Progenitor cell of endocrine pancreas (in vitro differentiated cells): ENCODE data around the gene GNG4. TPM values are rescaled to one million over a fixed set of nuclear protein-coding genes. Genes with fewer than 3 reads are reported as not detected.
A peak's percentile ranks its signal among the peaks of the same experiment; 100 is the strongest.

Source experiments
- DNase-seq: peaks from one replicate; pipeline ENCODE4 v3.0.0; 2021; ENCODE audit warnings: low spot score; ENCODE audit not compliant: unreplicated experiment
- H3K27ac Mint-ChIP-seq: 2 replicates; pipeline ENCODE4 v1.8.0; 2021; ENCODE audit warnings: mild to moderate bottlenecking, moderate library complexity, mixed read lengths
- H3K27me3 Mint-ChIP-seq: 2 replicates; pipeline ENCODE4 v1.8.0; 2021; ENCODE audit warnings: mixed read lengths
- H3K36me3 Mint-ChIP-seq: 2 replicates; pipeline ENCODE4 v1.8.0; 2022; ENCODE audit warnings: mixed read lengths; ENCODE audit not compliant: insufficient read depth
- H3K4me1 Mint-ChIP-seq: 2 replicates; pipeline ENCODE4 v1.8.0; 2021; ENCODE audit warnings: low read depth, mixed read lengths
- H3K4me3 Mint-ChIP-seq: 2 replicates; pipeline ENCODE4 v1.8.0; 2021; ENCODE audit warnings: low read depth, mild to moderate bottlenecking, moderate library complexity, mixed read lengths
- H3K9me3 Mint-ChIP-seq: 2 replicates; pipeline ENCODE4 v1.8.0; 2021; ENCODE audit warnings: low read depth, mixed read lengths
- CTCF ChIP-seq: fragments of 200-600 bp; sonication (generic); IDR thresholded peaks from one replicate; pipeline ENCODE4 v1.5.0; 2021; ENCODE audit warnings: antibody characterized with exemption, mild to moderate bottlenecking; ENCODE audit not compliant: unreplicated experiment
- total RNA-seq: library from RNA; stranded (reverse); gene quantifications from 2 replicates; pipeline ENCODE4 v1.2.1, GENCODE V29; 2021

The GNG4 gene
- total RNA-seq, 1 donor from 2014 or later = 26.7 TPM

- H3K36me3 Mint-ChIP-seq = no peaks in the 10 kb centered on the region
- no peak overlapping the region for H3K4me3 Mint-ChIP-seq
- no peaks in the 10 kb centered on the region for H3K9me3 Mint-ChIP-seq
- peaks cover 23% of the 10 kb centered on the region for H3K4me1 Mint-ChIP-seq
- no peak for DNase-seq
- peaks cover 34% of the 10 kb centered on the region for H3K27me3 Mint-ChIP-seq
- H3K27ac Mint-ChIP-seq = no peak overlapping the region
- TF ChIP-seq CTCF = no peak
Observed at GRCh38 chr1:235644693-235645305, 4.8 kb downstream of the GNG4 start.

- H3K9me3 Mint-ChIP-seq = no peaks in the 10 kb centered on the region
- peaks cover 34% of the 10 kb centered on the region for H3K27me3 Mint-ChIP-seq
- no peak overlapping the region for H3K27ac Mint-ChIP-seq
- DNase-seq = no peak
- H3K36me3 Mint-ChIP-seq = no peaks in the 10 kb centered on the region
- H3K4me3 Mint-ChIP-seq = no peak overlapping the region
- peaks cover 23% of the 10 kb centered on the region for H3K4me1 Mint-ChIP-seq
- TF ChIP-seq CTCF = no peak
Observed at GRCh38 chr1:235643837-235644692, 5.5 kb downstream of the GNG4 start.

GRCh38 chr1:235642943-235643371 lies 6.6 kb downstream of the GNG4 start:
- peak overlapping the region; percentile 20 for H3K27ac Mint-ChIP-seq
- TF ChIP-seq CTCF = no peak
- H3K36me3 Mint-ChIP-seq = no peaks in the 10 kb centered on the region
- no peak for DNase-seq
- H3K4me1 Mint-ChIP-seq = peaks cover 14% of the 10 kb centered on the region
- no peak overlapping the region for H3K4me3 Mint-ChIP-seq
- H3K27me3 Mint-ChIP-seq = peaks cover 23% of the 10 kb centered on the region
- no peaks in the 10 kb centered on the region for H3K9me3 Mint-ChIP-seq

- no peak for TF ChIP-seq CTCF
- H3K4me3 Mint-ChIP-seq = no peak overlapping the region
- H3K9me3 Mint-ChIP-seq = no peaks in the 10 kb centered on the region
- H3K27me3 Mint-ChIP-seq = peaks cover 18% of the 10 kb centered on the region
- peaks cover 14% of the 10 kb centered on the region for H3K4me1 Mint-ChIP-seq
- H3K27ac Mint-ChIP-seq = no peak overlapping the region
- H3K36me3 Mint-ChIP-seq = no peaks in the 10 kb centered on the region
- DNase-seq = no peak
Observed at GRCh38 chr1:235642011-235642942, 7.3 kb downstream of the GNG4 start.

- Mint-ChIP-seq H3K9me3 (no peaks in the 10 kb centered on the region), H3K27ac (no peak overlapping the region), H3K4me3 (no peak overlapping the region), H3K4me1 (peaks cover 14% of the 10 kb centered on the region), H3K27me3 (peaks cover 5% of the 10 kb centered on the region), H3K36me3 (no peaks in the 10 kb centered on the region)
- DNase-seq = no peak
- TF ChIP-seq CTCF = no peak
Observed at GRCh38 chr1:235640580-235640979, 9.0 kb downstream of the GNG4 start.
